Neural cell (in vitro differentiated cells): ENCODE data around the gene M1AP. TPM values are rescaled to one million over a fixed set of nuclear protein-coding genes. Genes with fewer than 3 reads are reported as not detected.

Experiments
- H2AFZ ChIP-seq: fragments of 200-600, 300-800 bp; sonication (generic), shearing (Covaris generic); 2 replicates; pipeline ENCODE4 v1.6.0; 2014; ENCODE audit warnings: low read depth, mild to moderate bottlenecking, antibody characterized with exemption, low read length, moderate library complexity
- H3F3A ChIP-seq: fragments of 200-600 bp; shearing (Covaris generic); 2 replicates; pipeline ENCODE4 v1.6.1; 2016; ENCODE audit warnings: mild to moderate bottlenecking, moderate library complexity, mixed read lengths, antibody characterized with exemption, low read length; ENCODE audit not compliant: insufficient read depth, poor library complexity, severe bottlenecking
- H3K27ac ChIP-seq: fragments of 200-600, 300-800 bp; sonication (generic), shearing (Covaris generic); 2 replicates; pipeline ENCODE4 v1.5.1; 2014; ENCODE audit warnings: mild to moderate bottlenecking, low read length, moderate library complexity
- H3K27me3 ChIP-seq: fragments of 300-800, 200-600 bp; sonication (generic), shearing (Covaris generic); 2 replicates; pipeline ENCODE4 v1.6.0; 2014; ENCODE audit warnings: mild to moderate bottlenecking, low read depth, low read length, moderate library complexity; ENCODE audit not compliant: insufficient read depth
- H3K36me3 ChIP-seq: fragments of 300-800, 200-600 bp; sonication (generic), shearing (Covaris generic); 2 replicates; pipeline ENCODE4 v1.5.1; 2014; ENCODE audit warnings: mild to moderate bottlenecking, antibody characterized with exemption, low read length, moderate library complexity; ENCODE audit not compliant: insufficient read depth
- H3K4me2 ChIP-seq: fragments of 300-800, 200-600 bp; sonication (generic), shearing (Covaris generic); 2 replicates; pipeline ENCODE4 v1.6.0; 2014; ENCODE audit warnings: mild to moderate bottlenecking, low read length
- H3K4me3 ChIP-seq: fragments of 300-800, 200-600 bp; sonication (generic), shearing (Covaris generic); 2 replicates; pipeline ENCODE4 v1.5.1; 2014; ENCODE audit warnings: mild to moderate bottlenecking, low read length, moderate library complexity
- H3K79me2 ChIP-seq: fragments of 200-600 bp; shearing (Covaris generic); replicated peaks from 2 replicates; pipeline ENCODE4 v1.6.0; 2014; ENCODE audit warnings: mild to moderate bottlenecking, low read length, moderate library complexity; ENCODE audit not compliant: insufficient read depth
- H3K9ac ChIP-seq: fragments of 300-800, 200-600 bp; sonication (generic), shearing (Covaris generic); 2 replicates; pipeline ENCODE4 v1.6.1; 2016; ENCODE audit warnings: mild to moderate bottlenecking, low read length, mixed read lengths
- H3K9me2 ChIP-seq: fragments of 200-600 bp; shearing (Covaris generic); 2 replicates; pipeline ENCODE4 v1.6.1; 2016; ENCODE audit warnings: mild to moderate bottlenecking, low read length, mixed read lengths; ENCODE audit not compliant: insufficient read depth
- H3K9me3 ChIP-seq: fragments of 200-600, 300-800 bp; sonication (generic), shearing (Covaris generic); 2 replicates; pipeline ENCODE4 v1.6.1; 2016; ENCODE audit warnings: mild to moderate bottlenecking, mixed run types, low read length, moderate library complexity, mixed read lengths
- H4K20me1 ChIP-seq: fragments of 200-600 bp; shearing (Covaris generic); 2 replicates; pipeline ENCODE4 v1.6.1; 2016; ENCODE audit warnings: mild to moderate bottlenecking, mixed run types; ENCODE audit not compliant: insufficient read depth
- CTCF ChIP-seq: fragments of 450-650 bp; IDR thresholded peaks from 2 replicates; pipeline ENCODE4 v1.5.1; 2014; ENCODE audit warnings: antibody characterized with exemption, mild to moderate bottlenecking, moderate library complexity; ENCODE audit not compliant: poor library complexity, severe bottlenecking
- EP300 ChIP-seq: fragments of 450-650 bp; conservative IDR thresholded peaks from 2 replicates; pipeline ENCODE4 v1.6.1; 2014; ENCODE audit warnings: antibody characterized with exemption, mild to moderate bottlenecking, moderate library complexity; ENCODE audit not compliant: poor library complexity, severe bottlenecking
- EZH2 ChIP-seq: fragments of 200-600, 300-800 bp; shearing (Covaris generic), sonication (generic); IDR thresholded peaks from 2 replicates; pipeline ENCODE4 v1.6.1; 2014; ENCODE audit warnings: antibody characterized with exemption, low read length, borderline replicate concordance, mild to moderate bottlenecking; ENCODE audit not compliant: insufficient read depth, poor library complexity, severe bottlenecking
- MXI1 ChIP-seq: fragments of 450-650 bp; conservative IDR thresholded peaks from 2 replicates; pipeline ENCODE4 v1.6.1; 2014; ENCODE audit warnings: antibody characterized with exemption, mild to moderate bottlenecking; ENCODE audit not compliant: poor library complexity, severe bottlenecking
- POLR2AphosphoS5 ChIP-seq: IDR thresholded peaks from 2 replicates; pipeline ENCODE4 v1.6.1; 2012
- RAD21 ChIP-seq: fragments of 450-650 bp; conservative IDR thresholded peaks from 2 replicates; pipeline ENCODE4 v1.6.1; 2014; ENCODE audit warnings: antibody characterized with exemption, mild to moderate bottlenecking, moderate library complexity
- REST ChIP-seq: IDR thresholded peaks from 2 replicates; pipeline ENCODE4 v1.6.1; 2012; ENCODE audit warnings: borderline replicate concordance
- SMC3 ChIP-seq: fragments of 450-650 bp; conservative IDR thresholded peaks from 2 replicates; pipeline ENCODE4 v1.6.1; 2014; ENCODE audit warnings: antibody characterized with exemption, mild to moderate bottlenecking, moderate library complexity; ENCODE audit not compliant: poor library complexity
- TAF1 ChIP-seq: IDR thresholded peaks from 2 replicates; pipeline ENCODE4 v1.6.1; 2012; ENCODE audit warnings: low read depth
- polyA plus RNA-seq: library from polyadenylated mRNA; depleted of rRNA; stranded (reverse); fragments of >200 nt; gene quantifications from 2 replicates; pipeline ENCODE4 v1.2.3, GENCODE V29; 2014

The M1AP gene
- polyA plus RNA-seq, 1 donor from 2014 or later = not detected

GRCh38 chr2:74584088-74584645 lies 64.0 kb downstream of the M1AP start:
- Histone ChIP-seq H3K4me3 (no peak overlapping the region), H3K9me2 (no peaks in the 10 kb centered on the region), H3F3A (no peaks in the 10 kb centered on the region), H3K27me3 (no peaks in the 10 kb centered on the region), H3K36me3 (no peaks in the 10 kb centered on the region), H3K27ac (no peak overlapping the region), H3K9me3 (no peaks in the 10 kb centered on the region), H3K79me2 (no peaks in the 10 kb centered on the region), H3K9ac (no peak overlapping the region), H3K4me2 (no peak overlapping the region), H4K20me1 (no peaks in the 10 kb centered on the region), H2AFZ (no peak overlapping the region)
- TF ChIP-seq RAD21 (no peak), EZH2 (no peak), TAF1 (no peak), POLR2AphosphoS5 (no peak), REST (no peak), EP300 (no peak), CTCF (no peak), MXI1 (no peak), SMC3 (no peak)

GRCh38 chr2:74583504-74583903 lies 64.6 kb downstream of the M1AP start:
- Histone ChIP-seq H3K9me2 (no peaks in the 10 kb centered on the region), H4K20me1 (no peaks in the 10 kb centered on the region), H3F3A (no peaks in the 10 kb centered on the region), H3K27me3 (no peaks in the 10 kb centered on the region), H3K36me3 (no peaks in the 10 kb centered on the region), H3K4me3 (no peak overlapping the region), H2AFZ (no peak overlapping the region), H3K9ac (no peak overlapping the region), H3K4me2 (no peak overlapping the region), H3K27ac (no peak overlapping the region), H3K79me2 (no peaks in the 10 kb centered on the region), H3K9me3 (no peaks in the 10 kb centered on the region)
- no peak for TF ChIP-seq POLR2AphosphoS5
- no peak for TF ChIP-seq REST
- TF ChIP-seq SMC3 = no peak
- no peak for TF ChIP-seq RAD21
- TF ChIP-seq CTCF = no peak
- TF ChIP-seq EP300 = no peak
- TF ChIP-seq EZH2 = no peak
- TF ChIP-seq TAF1 = no peak
- TF ChIP-seq MXI1 = no peak
